Measurements from ENCODE around the gene TMED10.
A peak's percentile ranks its signal among the peaks of the same experiment; 100 is the strongest.

Gene TMED10

GRCh38 chr14:75188086-75188485 is 11.7 kb upstream of the TMED10 start:
- DNase-seq (ENCODE audit: low read depth), result no peak
- no peak overlapping the region for H3K4me3 ChIP-seq (ENCODE audit: control insufficient read depth, low read depth, low read length)
- no peak for TF ChIP-seq CTCF (conservative IDR thresholded peaks at IDR 0.05; ENCODE audit: control insufficient read depth, insufficient read depth, low read depth, low read length)

- TF ChIP-seq CTCF (conservative IDR thresholded peaks at IDR 0.05; ENCODE audit: control insufficient read depth, insufficient read depth, low read depth, low read length), result no peak
- no peak overlapping the region for H3K4me3 ChIP-seq (ENCODE audit: control insufficient read depth, low read depth, low read length)
- DNase-seq (ENCODE audit: low read depth), result no peak
Observed at GRCh38 chr14:75186953-75187352, 10.5 kb upstream of the TMED10 start.

- no peak for TF ChIP-seq CTCF (conservative IDR thresholded peaks at IDR 0.05; ENCODE audit: control insufficient read depth, insufficient read depth, low read depth, low read length)
- no peak overlapping the region for H3K4me3 ChIP-seq (ENCODE audit: control insufficient read depth, low read depth, low read length)
- no peak for DNase-seq (ENCODE audit: low read depth)
Observed at GRCh38 chr14:75185251-75186040, 9.0 kb upstream of the TMED10 start.

- no peak for TF ChIP-seq CTCF (conservative IDR thresholded peaks at IDR 0.05; ENCODE audit: control insufficient read depth, insufficient read depth, low read depth, low read length)
- H3K4me3 ChIP-seq (ENCODE audit: control insufficient read depth, low read depth, low read length), result no peak overlapping the region
- DNase-seq (ENCODE audit: low read depth), result peak; percentile 36
Observed at GRCh38 chr14:75184492-75184891, 8.1 kb upstream of the TMED10 start.

GRCh38 chr14:75184039-75184438 is 7.6 kb upstream of the TMED10 start:
- DNase-seq (ENCODE audit: low read depth), result no peak
- TF ChIP-seq CTCF (conservative IDR thresholded peaks at IDR 0.05; ENCODE audit: control insufficient read depth, insufficient read depth, low read depth, low read length), result no peak
- H3K4me3 ChIP-seq (ENCODE audit: control insufficient read depth, low read depth, low read length), result no peak overlapping the region

- TF ChIP-seq CTCF (conservative IDR thresholded peaks at IDR 0.05; ENCODE audit: control insufficient read depth, insufficient read depth, low read depth, low read length), result no peak
- no peak overlapping the region for H3K4me3 ChIP-seq (ENCODE audit: control insufficient read depth, low read depth, low read length)
- no peak for DNase-seq (ENCODE audit: low read depth)
Observed at GRCh38 chr14:75183225-75183624, 6.8 kb upstream of the TMED10 start.
